ENCODE data around the gene NRCAM. TPM values are rescaled to one million over a fixed set of nuclear protein-coding genes. Genes with fewer than 3 reads are reported as not detected.
A peak's percentile ranks its signal among the peaks of the same experiment; 100 is the strongest.

NRCAM gene
- total and polyA plus RNA-seq, 2 of the 8 experiments (the other 6 are each of a cell fraction or from before 2014, with no cell fraction given), result 2.7 to 3.8 TPM

DNA sequence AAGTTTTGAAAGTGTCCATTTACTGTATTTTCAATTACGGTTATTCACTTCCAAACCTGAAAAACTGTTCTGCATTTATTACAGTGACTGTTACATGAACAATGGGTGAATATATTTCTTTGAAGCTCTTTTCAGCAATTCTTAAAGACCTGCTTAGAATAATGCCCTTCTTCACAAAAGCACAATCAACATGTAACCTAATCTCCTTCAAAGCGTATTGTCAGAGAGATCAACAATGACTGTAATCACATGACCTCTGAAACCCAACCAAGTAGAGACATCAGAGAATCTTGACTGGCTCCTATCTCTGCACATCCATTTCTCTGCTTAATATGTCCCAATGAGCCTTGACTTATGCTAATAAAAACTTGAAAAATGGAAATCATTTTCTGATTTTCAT, 126.7 kb downstream of the NRCAM start:
- no peak overlapping the region for H3K9ac ChIP-seq (replicated peaks in 1 of 4; ENCODE audit: extremely low read depth in 1 of 4, low read depth in 3 of 4, low read length in 3 of 4)
- no peak overlapping the region for H4K91ac ChIP-seq (replicated peaks; ENCODE audit: insufficient read length, low read length)
- H3K79me2 ChIP-seq (ENCODE audit: control insufficient read depth in 1 of 2, insufficient read depth in 2 of 2, low read length in 2 of 2), result no peaks in the 10 kb centered on the region
- H3K4ac ChIP-seq (replicated peaks; ENCODE audit: insufficient read length, low read depth, low read length), result no peak overlapping the region
- H2BK120ac ChIP-seq (replicated peaks; ENCODE audit: low read depth, low read length), result no peak overlapping the region
- H3K23ac ChIP-seq (ENCODE audit: insufficient read length), result no peak overlapping the region
- no peak overlapping the region for H3K14ac ChIP-seq (ENCODE audit: insufficient read length)
- FAIRE-seq, result peak; percentile 66
- no peak overlapping the region for H3K27ac ChIP-seq (ENCODE audit: low read depth, low read length)
- no peak overlapping the region for H4K8ac ChIP-seq (ENCODE audit: extremely low read depth, insufficient read depth, low read length)
- H2BK15ac ChIP-seq (ENCODE audit: low read length), result no peak overlapping the region
- no peak overlapping the region for H2AK5ac ChIP-seq (ENCODE audit: low read depth, low read length)
- H3K4me2 ChIP-seq (ENCODE audit: insufficient read depth in 1 of 2, low read depth in 2 of 2, low read length in 2 of 2), result peak overlapping the region in 1 of 2 experiments; percentile 8; a peak in 1 of 4 replicates
- ChIA-PET POLR2A (ENCODE audit: partially characterized antibody) (no interaction called here), CTCF (ENCODE audit: partially characterized antibody) (interaction anchor here (0.6 to 1.6 kb wide), 3 partner anchors 80 to 146 kb away, joined by 3 read pairs; no protein-coding TSS in a partner anchor)
- H3K79me1 ChIP-seq (ENCODE audit: low read depth, low read length), result no peaks in the 10 kb centered on the region
- peaks cover 0 to 1% (median 0%) of the 10 kb centered on the region in 4 experiments; a peak in 2 of 7 replicates for H3K27me3 ChIP-seq (replicated peaks in 1 of 4; ENCODE audit: control insufficient read depth in 3 of 4, extremely low read depth in 1 of 4, insufficient read depth in 3 of 4, low read length in 3 of 4)
- DNase-seq (ENCODE audit: low read depth in 1 of 2, low spot score in 2 of 2), result no peak
- no peak overlapping the region for H2AFZ ChIP-seq (ENCODE audit: low read length)
- no peaks in the 10 kb centered on the region for H3K9me3 ChIP-seq (ENCODE audit: insufficient read depth in 2 of 2, low read depth in 1 of 2, low read length in 1 of 2)
- H3K36me3 ChIP-seq (ENCODE audit: control insufficient read depth in 2 of 4, insufficient read depth in 4 of 4, low read length in 3 of 4), result no peaks in the 10 kb centered on the region
- no peaks in the 10 kb centered on the region for H3K23me2 ChIP-seq (ENCODE audit: low read depth, low read length)
- H3K4me3 ChIP-seq (ENCODE audit: extremely low read depth in 1 of 4, insufficient read depth in 2 of 4, low read depth in 3 of 4, low read length in 4 of 4), result peak overlapping the region in 1 of 4 experiments; percentile 0; a peak in 1 of 8 replicates
- H3K56ac ChIP-seq (replicated peaks; ENCODE audit: insufficient read length, low read depth, low read length), result no peak overlapping the region
- WGBS, 2 experiments (ENCODE audit: extremely low coverage in 1 of 2, insufficient coverage in 1 of 2, insufficient read length in 1 of 2, insufficient replicate concordance in 2 of 2, low coverage in 1 of 2, low lambda C conversion rate in 2 of 2, missing lambda C conversion rate in 1 of 2), result 68% methylated on average over 2 of the region's 2 CpGs; no CpG with 5 or more reads in 1 of the 2 experiments
- no peak overlapping the region for H2BK5ac ChIP-seq (ENCODE audit: low read depth, low read length)
- no peaks in the 10 kb centered on the region for H4K20me1 ChIP-seq (replicated peaks in 1 of 2; ENCODE audit: control insufficient read depth in 1 of 2, insufficient read depth in 2 of 2, low read length in 2 of 2)
- H2BK12ac ChIP-seq (ENCODE audit: low read depth, low read length), result no peak overlapping the region
- H3K18ac ChIP-seq (ENCODE audit: extremely low read depth, low read length), result no peak overlapping the region
- peaks cover 0 to 11% (median 9%) of the 10 kb centered on the region in 4 experiments; a peak in 5 of 7 replicates for H3K4me1 ChIP-seq (replicated peaks in 1 of 4; ENCODE audit: control insufficient read depth in 3 of 4, insufficient read depth in 4 of 4, low read length in 3 of 4)
- no peak overlapping the region for H4K5ac ChIP-seq (ENCODE audit: insufficient read length, low read depth, low read length)
- no peak overlapping the region for H2BK20ac ChIP-seq (ENCODE audit: low read length)
- TF ChIP-seq POU5F1 (IDR thresholded peaks at IDR 0.05; ENCODE audit: low read depth, low read length) (no peak), JUN (IDR thresholded peaks at IDR 0.05; ENCODE audit: low read depth, low read length) (no peak), GABPA (IDR thresholded peaks at IDR 0.05; ENCODE audit: borderline replicate concordance, insufficient read depth, low read length) (no peak), KDM1A (IDR thresholded peaks at IDR 0.05; ENCODE audit: borderline replicate concordance, low read length) (no peak), SAP30 (IDR thresholded peaks at IDR 0.05; ENCODE audit: insufficient read depth, insufficient replicate concordance, low read length) (no peak), SRF (IDR thresholded peaks at IDR 0.05; ENCODE audit: low read depth, low read length) (no peak), RAD21 (IDR thresholded peaks at IDR 0.05 in 1 of 2, conservative IDR thresholded peaks at IDR 0.05 in 1 of 2; ENCODE audit: low read depth in 2 of 2, low read length in 2 of 2) (no peak), CEBPB (IDR thresholded peaks at IDR 0.05; ENCODE audit: low read depth, low read length) (no peak), MAFK (IDR thresholded peaks at IDR 0.05; ENCODE audit: low read depth, low read length) (no peak), RBBP5 (IDR thresholded peaks at IDR 0.05; ENCODE audit: borderline replicate concordance, low read depth, low read length) (no peak), EGR1 (IDR thresholded peaks at IDR 0.05; ENCODE audit: borderline replicate concordance, low read depth, low read length) (no peak), SP4 (IDR thresholded peaks at IDR 0.05; ENCODE audit: low read length) (no peak), TAF7 (optimal IDR thresholded peaks at IDR 0.05; ENCODE audit: borderline replicate concordance, low read depth, low read length) (no peak), RXRA (IDR thresholded peaks at IDR 0.05; ENCODE audit: insufficient read depth, low read depth, low read length) (no peak), SIRT6 (IDR thresholded peaks at IDR 0.05; ENCODE audit: low read length) (no peak)

All from H1 (cell line).